ENCODE data around the gene SGMS2. TPM values are rescaled to one million over a fixed set of nuclear protein-coding genes. Genes with fewer than 3 reads are reported as not detected.

SGMS2 gene
- total and polyA plus RNA-seq, 11 donors, result 2.6 to 117 (median 29.8) TPM

- Histone ChIP-seq H3K9me3 (peaks cover 0 to 7% (median 0%) of the 10 kb centered on the region in 12 donors), H3K27ac (no peak overlapping the region), H3K27me3 (no peaks in the 10 kb centered on the region), H3K36me3 (no peaks in the 10 kb centered on the region), H3K4me1 (peaks cover 0 to 33% (median 12%) of the 10 kb centered on the region in 12 donors), H3K4me3 (no peak overlapping the region)
- intact Hi-C loops (cut with DNase I), result no loop called here
- TF ChIP-seq CTCF (IDR thresholded peaks at IDR 0.05), result no peak
- TF ChIP-seq POLR2A (IDR thresholded peaks at IDR 0.05), result no peak
- WGBS, 4 donors, result 72 to 84% (median 78%) methylated on average over 4 of the region's 4 CpGs
- ATAC-seq (peak in 3 of 4 donors; percentile 28 to 55 (median 44)), DNase-seq (no peak)
Measured at GRCh38 chr4:107831140-107831539, 6.4 kb downstream of the SGMS2 start.

- TF ChIP-seq POLR2A (IDR thresholded peaks at IDR 0.05) (no peak), CTCF (IDR thresholded peaks at IDR 0.05) (no peak)
- H3K36me3 ChIP-seq, result no peaks in the 10 kb centered on the region
- H3K4me3 ChIP-seq, result no peak overlapping the region
- peaks cover 0 to 31% (median 6%) of the 10 kb centered on the region in 12 donors for H3K4me1 ChIP-seq
- no peak for ATAC-seq
- peaks cover 0 to 7% (median 0%) of the 10 kb centered on the region in 12 donors for H3K9me3 ChIP-seq
- DNase-seq, result no peak
- intact Hi-C loops (cut with DNase I), result no loop called here
- H3K27ac ChIP-seq, result no peak overlapping the region
- WGBS, 4 donors, result 74 to 94% (median 82%) methylated on average over 2 of the region's 2 CpGs
- H3K27me3 ChIP-seq, result no peaks in the 10 kb centered on the region
Measured at GRCh38 chr4:107832275-107832807, 7.6 kb downstream of the SGMS2 start.

- no peak for DNase-seq
- Histone ChIP-seq H3K4me3 (no peak overlapping the region), H3K9me3 (peaks cover 0 to 7% (median 0%) of the 10 kb centered on the region in 12 donors), H3K4me1 (peaks cover 0 to 40% (median 6%) of the 10 kb centered on the region in 12 donors), H3K36me3 (no peaks in the 10 kb centered on the region), H3K27ac (peak overlapping the region in 1 of 12 donors; percentile 52), H3K27me3 (no peaks in the 10 kb centered on the region)
- intact Hi-C loops (cut with DNase I), result no loop called here
- 91 to 98% (median 96%) methylated on average over 1 of the region's 1 CpG for WGBS, 4 donors
- no peak for ATAC-seq
- TF ChIP-seq CTCF (IDR thresholded peaks at IDR 0.05) (no peak), POLR2A (IDR thresholded peaks at IDR 0.05) (no peak)
Measured at GRCh38 chr4:107834241-107834794, 9.6 kb downstream of the SGMS2 start.

GRCh38 chr4:107835406-107835805 is 10.7 kb downstream of the SGMS2 start:
- TF ChIP-seq CTCF (IDR thresholded peaks at IDR 0.05) (no peak), POLR2A (IDR thresholded peaks at IDR 0.05) (no peak)
- Histone ChIP-seq H3K4me3 (no peak overlapping the region), H3K36me3 (no peaks in the 10 kb centered on the region), H3K27ac (peak overlapping the region in 1 of 12 donors; percentile 52), H3K9me3 (peaks cover 0 to 7% (median 0%) of the 10 kb centered on the region in 12 donors), H3K27me3 (no peaks in the 10 kb centered on the region), H3K4me1 (peaks cover 0 to 43% (median 6%) of the 10 kb centered on the region in 12 donors)
- 76 to 89% (median 82%) methylated on average over 5 of the region's 5 CpGs for WGBS, 4 donors
- intact Hi-C loops (cut with DNase I), result no loop called here
- ATAC-seq (no peak), DNase-seq (no peak)
